A549 (cell line): ENCODE measurements around the gene HSD11B2.

Source experiments
- CTCF ChIP-seq: fragments of >200 bp; sonication (Bioruptor Twin); formaldehyde crosslinking; IDR thresholded peaks from 3 replicates; pipeline ENCODE4 v1.5.1; 2016
- PBX3 ChIP-seq: IDR thresholded peaks from 2 replicates; pipeline ENCODE4 v1.6.1; 2012
- RAD21 ChIP-seq, 2 experiments: fragments of >200 bp in 1 of 2; sonication (Bioruptor Twin) in 1 of 2; formaldehyde crosslinking in 1 of 2; IDR thresholded peaks in 1 of 2; conservative IDR thresholded peaks in 1 of 2; 2 replicates in 1 of 2; 3 replicates in 1 of 2; pipeline ENCODE4 v1.6.1; 2012 to 2018; ENCODE audit warnings: inconsistent platforms in 1 of 2
- TFCP2L1 ChIP-seq: fragments of 250-450 bp; sonication (Bioruptor Pico); IDR thresholded peaks from 2 replicates; pipeline ENCODE4 v1.5.0; 2021; ENCODE audit warnings: mild to moderate bottlenecking
- USF2 ChIP-seq: fragments of 450-650 bp; IDR thresholded peaks from 2 replicates; pipeline ENCODE4 v1.6.1; 2014; ENCODE audit warnings: antibody characterized with exemption

GRCh38 chr16:67436640-67437193, 5.8 kb downstream of the HSD11B2 start:
- no peak for TF ChIP-seq CTCF
- no peak for TF ChIP-seq RAD21 (conservative IDR thresholded peaks at IDR 0.05 in 1 of 2, IDR thresholded peaks at IDR 0.05 in 1 of 2)
- TF ChIP-seq USF2 = no peak
- no peak for TF ChIP-seq PBX3
- TF ChIP-seq TFCP2L1 (CRISPR knock-in tag) = no peak
